Stimulated activated naive CD8-positive, alpha-beta T cell treated with anti-CD3 and anti-CD28 coated beads, Interleukin-15, amount 100 ng/mL, for 72 hours (primary cell): Measurements from ENCODE around the gene DYRK1A.
A peak's percentile ranks its signal among the peaks of the same experiment; 100 is the strongest.

Source experiments
- ATAC-seq: fragments of 150-1000 bp; cut with Tn5 transposase; 2 replicates; pipeline ENCODE4 v1.10.0; 2021; ENCODE audit warnings: mild to moderate bottlenecking, moderate library complexity
- DNase-seq, 2 donors: peaks; one replicate each; pipeline ENCODE4 v3.0.0; 2021 to 2022
- H3K27ac Mint-ChIP-seq, 2 donors: one replicate each; pipeline ENCODE4 v1.8.0; 2022; ENCODE audit warnings: mild to moderate bottlenecking in 2 of 2, mixed read lengths in 2 of 2, moderate library complexity in 2 of 2
- H3K27me3 Mint-ChIP-seq: one replicate; pipeline ENCODE4 v1.8.0; 2022; ENCODE audit warnings: mixed read lengths
- H3K4me1 Mint-ChIP-seq: one replicate; pipeline ENCODE4 v1.8.0; 2022; ENCODE audit warnings: mild to moderate bottlenecking, mixed read lengths
- H3K4me3 Mint-ChIP-seq, 2 donors: one replicate each; pipeline ENCODE4 v1.8.0; 2022; ENCODE audit warnings: mild to moderate bottlenecking in 2 of 2, mixed read lengths in 2 of 2, moderate library complexity in 1 of 2
- H3K9me3 Mint-ChIP-seq, 2 donors: one replicate each; pipeline ENCODE4 v1.8.0; 2022; ENCODE audit warnings: mixed read lengths in 2 of 2

DYRK1A gene

GRCh38 chr21:37416914-37417313, 50.3 kb downstream of the DYRK1A start:
- peak overlapping the region in 1 of 2 donors; percentile 49 for H3K27ac Mint-ChIP-seq
- no peaks in the 10 kb centered on the region for H3K9me3 Mint-ChIP-seq
- DNase-seq (no peak), ATAC-seq (no peak)
- H3K4me3 Mint-ChIP-seq = no peak overlapping the region
- H3K27me3 Mint-ChIP-seq = no peaks in the 10 kb centered on the region
- peaks cover 73% of the 10 kb centered on the region for H3K4me1 Mint-ChIP-seq

- Mint-ChIP-seq H3K4me1 (peaks cover 62% of the 10 kb centered on the region), H3K9me3 (no peaks in the 10 kb centered on the region), H3K4me3 (peak overlapping the region; percentile 55 to 62), H3K27me3 (no peaks in the 10 kb centered on the region), H3K27ac (peak overlapping the region; percentile 90 to 95)
- ATAC-seq (no peak), DNase-seq (no peak)
Measured at GRCh38 chr21:37419228-37419906, 52.8 kb downstream of the DYRK1A start.

- Mint-ChIP-seq H3K27ac (no peak overlapping the region), H3K4me1 (peaks cover 52% of the 10 kb centered on the region), H3K9me3 (peaks cover 8% of the 10 kb centered on the region in 2 donors), H3K27me3 (no peaks in the 10 kb centered on the region), H3K4me3 (no peak overlapping the region)
- DNase-seq (no peak), ATAC-seq (no peak)
Measured at GRCh38 chr21:37421306-37421705, 54.7 kb downstream of the DYRK1A start.

GRCh38 chr21:37422382-37422781, 55.8 kb downstream of the DYRK1A start:
- ATAC-seq (no peak), DNase-seq (no peak)
- no peak overlapping the region for H3K27ac Mint-ChIP-seq
- no peak overlapping the region for H3K4me3 Mint-ChIP-seq
- no peaks in the 10 kb centered on the region for H3K27me3 Mint-ChIP-seq
- peaks cover 8% of the 10 kb centered on the region in 2 donors for H3K9me3 Mint-ChIP-seq
- peaks cover 53% of the 10 kb centered on the region for H3K4me1 Mint-ChIP-seq

GRCh38 chr21:37423103-37423502, 56.5 kb downstream of the DYRK1A start:
- Mint-ChIP-seq H3K27me3 (no peaks in the 10 kb centered on the region), H3K27ac (no peak overlapping the region), H3K9me3 (peaks cover 8% of the 10 kb centered on the region in 2 donors), H3K4me1 (peaks cover 49% of the 10 kb centered on the region), H3K4me3 (no peak overlapping the region)
- ATAC-seq = no peak
- no peak for DNase-seq

GRCh38 chr21:37424396-37424795, 57.8 kb downstream of the DYRK1A start:
- H3K27ac Mint-ChIP-seq = no peak overlapping the region
- peaks cover 51% of the 10 kb centered on the region for H3K4me1 Mint-ChIP-seq
- no peak for DNase-seq
- no peaks in the 10 kb centered on the region for H3K27me3 Mint-ChIP-seq
- H3K4me3 Mint-ChIP-seq = no peak overlapping the region
- peaks cover 8% of the 10 kb centered on the region in 2 donors for H3K9me3 Mint-ChIP-seq
- ATAC-seq = no peak

- Mint-ChIP-seq H3K27ac (no peak overlapping the region), H3K27me3 (no peaks in the 10 kb centered on the region), H3K4me3 (no peak overlapping the region), H3K9me3 (peaks cover 8% of the 10 kb centered on the region in 2 donors), H3K4me1 (peaks cover 51% of the 10 kb centered on the region)
- DNase-seq (no peak), ATAC-seq (no peak)
Measured at GRCh38 chr21:37425001-37425400, 58.4 kb downstream of the DYRK1A start.

- Mint-ChIP-seq H3K9me3 (peaks cover 8% of the 10 kb centered on the region in 2 donors), H3K27ac (peak overlapping the region in 1 of 2 donors; percentile 71), H3K4me1 (peaks cover 52% of the 10 kb centered on the region), H3K27me3 (no peaks in the 10 kb centered on the region), H3K4me3 (no peak overlapping the region)
- DNase-seq (no peak), ATAC-seq (no peak)
Measured at GRCh38 chr21:37425684-37426083, 59.1 kb downstream of the DYRK1A start.

- no peak overlapping the region for H3K4me3 Mint-ChIP-seq
- no peaks in the 10 kb centered on the region for H3K27me3 Mint-ChIP-seq
- peaks cover 65% of the 10 kb centered on the region for H3K4me1 Mint-ChIP-seq
- ATAC-seq = no peak
- no peak for DNase-seq
- peak overlapping the region in 1 of 2 donors; percentile 68 for H3K27ac Mint-ChIP-seq
- H3K9me3 Mint-ChIP-seq = peaks cover 8% of the 10 kb centered on the region in 2 donors
Measured at GRCh38 chr21:37427221-37427620, 60.6 kb downstream of the DYRK1A start.

- DNase-seq (no peak), ATAC-seq (no peak)
- no peak overlapping the region for H3K4me3 Mint-ChIP-seq
- H3K27me3 Mint-ChIP-seq = no peaks in the 10 kb centered on the region
- H3K9me3 Mint-ChIP-seq = peaks cover 8% of the 10 kb centered on the region in 2 donors
- no peak overlapping the region for H3K27ac Mint-ChIP-seq
- peaks cover 69% of the 10 kb centered on the region for H3K4me1 Mint-ChIP-seq
Measured at GRCh38 chr21:37429356-37429755, 62.8 kb downstream of the DYRK1A start.

- DNase-seq (no peak), ATAC-seq (peak; percentile 64)
- no peaks in the 10 kb centered on the region for H3K27me3 Mint-ChIP-seq
- peak overlapping the region in 1 of 2 donors; percentile 57 for H3K27ac Mint-ChIP-seq
- peak overlapping the region in 1 of 2 donors; percentile 21 for H3K4me3 Mint-ChIP-seq
- H3K9me3 Mint-ChIP-seq = peaks cover 8% of the 10 kb centered on the region in 2 donors
- H3K4me1 Mint-ChIP-seq = peaks cover 69% of the 10 kb centered on the region
Measured at GRCh38 chr21:37430184-37430821, 63.7 kb downstream of the DYRK1A start.

- Mint-ChIP-seq H3K27ac (peak overlapping the region in 1 of 2 donors; percentile 8), H3K27me3 (no peaks in the 10 kb centered on the region), H3K4me3 (no peak overlapping the region), H3K4me1 (peaks cover 61% of the 10 kb centered on the region), H3K9me3 (peaks cover under 1% of the 10 kb centered on the region in 2 donors)
- DNase-seq (no peak), ATAC-seq (no peak)
Measured at GRCh38 chr21:37431243-37431642, 64.7 kb downstream of the DYRK1A start.

- Mint-ChIP-seq H3K27me3 (no peaks in the 10 kb centered on the region), H3K4me1 (peaks cover 58% of the 10 kb centered on the region), H3K9me3 (no peaks in the 10 kb centered on the region), H3K27ac (no peak overlapping the region), H3K4me3 (no peak overlapping the region)
- ATAC-seq (no peak), DNase-seq (no peak)
Measured at GRCh38 chr21:37432710-37433455, 66.3 kb downstream of the DYRK1A start.

- H3K27me3 Mint-ChIP-seq = no peaks in the 10 kb centered on the region
- peaks cover 52% of the 10 kb centered on the region for H3K4me1 Mint-ChIP-seq
- H3K27ac Mint-ChIP-seq = peak overlapping the region in 1 of 2 donors; percentile 21
Measured at GRCh38 chr21:37433456-37433840, 66.9 kb downstream of the DYRK1A start.

GRCh38 chr21:37435120-37435519, 68.5 kb downstream of the DYRK1A start:
- Mint-ChIP-seq H3K4me1 (peaks cover 46% of the 10 kb centered on the region), H3K27ac (no peak overlapping the region), H3K9me3 (no peaks in the 10 kb centered on the region), H3K4me3 (no peak overlapping the region), H3K27me3 (no peaks in the 10 kb centered on the region)
- ATAC-seq = peak; percentile 100
- peak; percentile 31 to 58 for DNase-seq

More at GRCh38 chr21:37433456-37433840, 66.9 kb downstream of the DYRK1A start:
- H3K4me3 Mint-ChIP-seq = no peak overlapping the region
- no peaks in the 10 kb centered on the region for H3K9me3 Mint-ChIP-seq
- ATAC-seq (no peak), DNase-seq (no peak)

GRCh38 chr21:37435711-37436110, 69.1 kb downstream of the DYRK1A start:
- H3K4me1 Mint-ChIP-seq = peaks cover 46% of the 10 kb centered on the region
- no peak overlapping the region for H3K4me3 Mint-ChIP-seq
- H3K27ac Mint-ChIP-seq = no peak overlapping the region
- no peaks in the 10 kb centered on the region for H3K9me3 Mint-ChIP-seq
- ATAC-seq (no peak), DNase-seq (no peak)
- no peaks in the 10 kb centered on the region for H3K27me3 Mint-ChIP-seq
